HCT116 (cell line): ENCODE data around the gene MXRA5.
"Not testable (repeated sequence)": the region's sequence is repeated elsewhere in the genome, so short reads cannot be mapped to it uniquely, and the experiment has no call there.

Source experiments
- POLR2A ChIP-seq: IDR thresholded peaks from 2 replicates; pipeline ENCODE4 v1.7.0; 2011; ENCODE audit warnings: borderline replicate concordance; ENCODE audit not compliant: insufficient read depth, insufficient read length; ENCODE audit errors: extremely low read depth
- YY1 ChIP-seq: IDR thresholded peaks from 2 replicates; pipeline ENCODE4 v1.6.1; 2011; ENCODE audit warnings: low read length, low read depth, moderate library complexity, mild to moderate bottlenecking; ENCODE audit not compliant: insufficient replicate concordance; ENCODE audit errors: extremely low read depth

DNA sequence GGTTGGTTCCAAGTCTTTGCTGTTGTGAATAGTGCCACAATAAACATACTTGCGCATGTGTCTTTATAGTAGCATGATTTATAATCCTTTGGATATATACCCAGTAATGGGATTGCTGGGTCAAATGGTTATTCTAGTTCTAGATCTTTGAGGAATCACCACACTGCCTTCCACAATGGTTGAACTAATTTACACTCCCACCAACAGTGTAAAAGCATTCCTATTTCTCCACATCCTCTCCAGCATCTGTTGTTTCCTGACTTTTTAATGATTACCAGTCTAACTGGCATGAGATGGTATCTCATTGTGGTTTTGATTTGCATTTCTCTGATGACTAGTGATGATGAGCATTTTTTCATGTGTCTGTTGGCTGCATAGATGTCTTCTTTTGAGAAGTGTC is 72.8 kb downstream of the MXRA5 start:
- not testable (repeated sequence) for TF ChIP-seq POLR2A, YY1
